ENCODE results near the gene MAG. TPM values are rescaled to one million over a fixed set of nuclear protein-coding genes. Genes with fewer than 3 reads are reported as not detected.

MAG gene
- total RNA-seq, 2 experiments from 2014 or later, result not detected

- H3K27ac Mint-ChIP-seq, result no peak overlapping the region
- Histone ChIP-seq H3K9me3 (ENCODE audit: control insufficient read depth in 1 of 2, insufficient read depth in 1 of 2, low read length in 2 of 2) (peaks cover 0 to under 1% of the 10 kb centered on the region in 2 experiments), H3K27ac (ENCODE audit: low read depth in 1 of 2, low read length in 2 of 2) (no peak overlapping the region), H3K27me3 (ENCODE audit: control insufficient read depth in 1 of 2, insufficient read depth in 2 of 2, low read length in 2 of 2) (no peaks in the 10 kb centered on the region), H3K36me3 (ENCODE audit: insufficient read depth, low read length) (no peaks in the 10 kb centered on the region), H3K4me1 (ENCODE audit: insufficient read depth, low read length) (peaks cover 13% of the 10 kb centered on the region), H3K4me3 (ENCODE audit: low read length) (no peak overlapping the region)
- no peaks in the 10 kb centered on the region for H3K9me3 Mint-ChIP-seq
- intact Hi-C loops (cut with DNase I, micrococcal nuclease), result no loop called here
- DNase-seq (no peak), ATAC-seq (ENCODE audit: poor library complexity) (no peak)
- TF ChIP-seq CTCF (IDR thresholded peaks at IDR 0.05), result no peak
- ChIA-PET POLR2A (no interaction called here), CTCF (no interaction called here)
- no peaks in the 10 kb centered on the region for H3K36me3 Mint-ChIP-seq (ENCODE audit: low read depth)
- H3K27me3 Mint-ChIP-seq, result no peaks in the 10 kb centered on the region
- no peak overlapping the region for H3K4me3 Mint-ChIP-seq
- H3K4me1 Mint-ChIP-seq (ENCODE audit: low read depth), result no peaks in the 10 kb centered on the region
These were observed 24.6 kb downstream of the MAG start for GRCh38 chr19:35316560-35316959.

- H3K4me3 Mint-ChIP-seq, result no peak overlapping the region
- H3K27me3 Mint-ChIP-seq, result no peaks in the 10 kb centered on the region
- intact Hi-C loops (cut with DNase I, micrococcal nuclease), result no loop called here
- H3K4me1 Mint-ChIP-seq (ENCODE audit: low read depth), result no peaks in the 10 kb centered on the region
- TF ChIP-seq CTCF (IDR thresholded peaks at IDR 0.05), result no peak
- H3K27me3 ChIP-seq (ENCODE audit: control insufficient read depth in 1 of 2, insufficient read depth in 2 of 2, low read length in 2 of 2), result no peaks in the 10 kb centered on the region
- ChIA-PET CTCF (interaction anchor here (1.3 kb wide), 1 partner anchor 177 kb away, joined by 4 read pairs; no protein-coding TSS in a partner anchor), POLR2A (no interaction called here)
- H3K27ac Mint-ChIP-seq, result no peak overlapping the region
- no peaks in the 10 kb centered on the region for H3K36me3 Mint-ChIP-seq (ENCODE audit: low read depth)
- peaks cover 0 to 8% of the 10 kb centered on the region in 2 experiments for H3K9me3 ChIP-seq (ENCODE audit: control insufficient read depth in 1 of 2, insufficient read depth in 1 of 2, low read length in 2 of 2)
- no peak for ATAC-seq (ENCODE audit: poor library complexity)
- H3K36me3 ChIP-seq (ENCODE audit: insufficient read depth, low read length), result no peaks in the 10 kb centered on the region
- H3K9me3 Mint-ChIP-seq, result no peaks in the 10 kb centered on the region
- no peak overlapping the region for H3K4me3 ChIP-seq (ENCODE audit: low read length)
- no peak overlapping the region for H3K27ac ChIP-seq (ENCODE audit: low read depth in 1 of 2, low read length in 2 of 2)
- no peak for DNase-seq
- peaks cover 13% of the 10 kb centered on the region for H3K4me1 ChIP-seq (ENCODE audit: insufficient read depth, low read length)
These were observed 25.6 kb downstream of the MAG start for GRCh38 chr19:35317464-35318043.

- H3K27ac ChIP-seq (ENCODE audit: low read depth in 1 of 2, low read length in 2 of 2), result no peak overlapping the region
These were observed 26.9 kb downstream of the MAG start for GRCh38 chr19:35318679-35319448.

More at GRCh38 chr19:35318679-35319448, 26.9 kb downstream of the MAG start:
- no peaks in the 10 kb centered on the region for H3K27me3 Mint-ChIP-seq
- ChIA-PET POLR2A (no interaction called here), CTCF (interaction anchor here (1.3 kb wide), 1 partner anchor 176 kb away, joined by 4 read pairs; no protein-coding TSS in a partner anchor)
- no peak overlapping the region for H3K4me3 Mint-ChIP-seq
- TF ChIP-seq CTCF (IDR thresholded peaks at IDR 0.05), result no peak
- no peaks in the 10 kb centered on the region for H3K9me3 Mint-ChIP-seq
- no peaks in the 10 kb centered on the region for H3K36me3 Mint-ChIP-seq (ENCODE audit: low read depth)
- Histone ChIP-seq H3K36me3 (ENCODE audit: insufficient read depth, low read length) (no peaks in the 10 kb centered on the region), H3K4me1 (ENCODE audit: insufficient read depth, low read length) (peaks cover 13% of the 10 kb centered on the region), H3K4me3 (ENCODE audit: low read length) (no peak overlapping the region), H3K9me3 (ENCODE audit: control insufficient read depth in 1 of 2, insufficient read depth in 1 of 2, low read length in 2 of 2) (peaks cover 0 to 8% of the 10 kb centered on the region in 2 experiments), H3K27me3 (ENCODE audit: control insufficient read depth in 1 of 2, insufficient read depth in 2 of 2, low read length in 2 of 2) (no peaks in the 10 kb centered on the region)
- H3K27ac Mint-ChIP-seq, result no peak overlapping the region
- H3K4me1 Mint-ChIP-seq (ENCODE audit: low read depth), result no peaks in the 10 kb centered on the region
- intact Hi-C loops (cut with DNase I, micrococcal nuclease), result no loop called here
- peak in 2 of 14 experiments; percentile 68 to 80 for DNase-seq
- no peak for ATAC-seq (ENCODE audit: poor library complexity)

All from CD4-positive, alpha-beta T cell (primary cell).